Coronary artery (tissue), 2 donors: ENCODE data around the gene DCAKD.

Experiments
- DNase-seq: peaks from one replicate; pipeline ENCODE4 v3.0.0-alpha.2; 2017; ENCODE audit warnings: low spot score
- H3K27ac ChIP-seq, 2 donors: fragments of 200-600 bp; sonication (generic); one replicate each; pipeline ENCODE4 v1.5.1; 2016 to 2019
- H3K4me3 ChIP-seq: fragments of 200-600 bp; sonication (generic); 2 replicates; pipeline ENCODE4 v1.5.1; 2016; ENCODE audit warnings: mild to moderate bottlenecking, moderate library complexity
- CTCF ChIP-seq: fragments of 200-600 bp; sonication (generic); IDR thresholded peaks from one replicate; pipeline ENCODE4 v1.5.1; 2019; ENCODE audit warnings: antibody characterized with exemption

The DCAKD gene

GRCh38 chr17:44976206-44976605 is 75.2 kb downstream of the DCAKD start:
- DNase-seq: no peak
- Histone ChIP-seq H3K4me3 (no peak overlapping the region), H3K27ac (no peak overlapping the region)
- no peak for TF ChIP-seq CTCF
